Measurements from ENCODE around the gene LAMA2. TPM values are rescaled to one million over a fixed set of nuclear protein-coding genes. Genes with fewer than 3 reads are reported as not detected.

LAMA2 gene
- total RNA-seq, 1 donor, result not detected

DNA sequence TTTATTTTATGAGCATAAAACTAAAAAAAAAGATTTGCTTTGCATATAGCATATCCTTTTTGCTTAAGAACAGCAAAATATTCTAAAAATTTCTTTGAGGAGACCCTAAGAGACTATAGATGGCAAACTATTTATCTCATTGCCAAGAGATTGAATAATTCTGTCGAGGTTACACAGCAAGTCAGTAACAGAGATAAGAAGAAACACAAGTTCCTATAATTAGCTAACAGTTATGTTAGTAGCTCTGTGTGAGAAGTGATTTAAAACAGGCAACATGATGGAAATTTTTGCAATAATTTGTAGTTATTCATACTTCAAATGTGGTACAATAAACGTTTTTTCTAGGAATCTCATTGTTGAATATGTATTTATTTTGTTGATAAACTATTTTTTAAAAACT is 9.1 kb downstream of the LAMA2 start:
- no peak for DNase-seq (ENCODE audit: low read depth in 2 of 3, low spot score in 2 of 3)

GRCh38 chr6:128899341-128900050 is 16.6 kb downstream of the LAMA2 start:
- no peak for DNase-seq (ENCODE audit: low read depth in 2 of 3, low spot score in 2 of 3)

DNA sequence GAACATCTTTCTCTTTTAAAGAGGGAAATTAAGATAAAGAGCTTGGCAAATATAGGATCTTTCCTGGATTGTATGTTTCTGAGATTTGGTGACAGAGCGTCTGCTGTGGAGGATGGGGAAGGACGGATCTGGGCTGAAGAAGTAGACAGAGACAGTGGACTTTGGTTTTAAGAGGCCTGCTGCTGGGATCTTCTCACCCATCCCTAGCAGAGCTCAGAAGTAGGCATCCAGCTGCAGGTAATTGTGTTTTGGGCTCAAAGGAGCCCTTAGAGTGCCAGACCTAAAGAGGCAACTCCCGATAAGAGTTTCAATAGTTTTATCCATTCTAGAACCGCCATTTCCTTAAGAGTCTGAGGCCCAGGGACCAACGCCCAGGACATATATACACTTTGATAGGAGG is 20.8 kb downstream of the LAMA2 start:
- DNase-seq (ENCODE audit: low read depth in 2 of 3, low spot score in 2 of 3), result no peak

DNA sequence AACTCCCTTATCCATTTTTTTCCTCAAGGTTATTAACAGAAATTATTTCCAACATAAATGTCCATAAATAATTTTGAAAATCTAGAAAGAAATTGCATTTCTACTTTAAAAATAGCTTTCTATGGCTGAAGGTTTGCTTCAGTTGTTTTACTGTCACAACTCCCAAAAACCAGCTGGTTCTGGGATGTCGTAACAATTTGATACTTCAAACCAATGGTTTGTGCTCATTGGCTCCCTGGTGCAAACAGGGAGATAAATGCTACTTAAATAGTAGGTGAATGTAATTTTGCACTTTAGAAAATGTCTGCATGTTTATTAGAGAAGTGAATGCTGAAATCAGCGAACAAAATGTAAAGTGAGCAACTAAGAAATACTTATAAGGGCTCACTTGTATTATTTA is 31.1 kb downstream of the LAMA2 start:
- DNase-seq (ENCODE audit: low read depth in 2 of 3, low spot score in 2 of 3), result no peak

DNA sequence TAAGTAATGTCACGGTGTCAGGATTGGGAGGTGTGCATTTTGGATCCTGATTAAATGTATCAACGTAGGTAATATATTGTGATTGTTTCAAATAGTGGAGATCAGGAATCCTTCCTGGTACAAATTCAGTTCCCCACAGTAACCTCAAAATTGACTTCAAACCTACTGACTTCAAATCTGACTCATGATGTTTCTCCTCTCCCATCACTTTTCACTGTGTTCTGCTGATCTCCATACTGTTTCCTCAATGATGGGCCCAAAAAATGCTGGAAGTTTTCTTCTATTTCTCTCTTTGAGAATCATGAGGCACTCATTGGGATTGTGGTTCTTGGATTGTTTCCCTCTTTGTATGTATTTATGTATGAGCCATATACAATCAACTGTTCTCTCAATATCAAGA is 35.9 kb downstream of the LAMA2 start:
- DNase-seq (ENCODE audit: low read depth in 2 of 3, low spot score in 2 of 3), result no peak

DNA sequence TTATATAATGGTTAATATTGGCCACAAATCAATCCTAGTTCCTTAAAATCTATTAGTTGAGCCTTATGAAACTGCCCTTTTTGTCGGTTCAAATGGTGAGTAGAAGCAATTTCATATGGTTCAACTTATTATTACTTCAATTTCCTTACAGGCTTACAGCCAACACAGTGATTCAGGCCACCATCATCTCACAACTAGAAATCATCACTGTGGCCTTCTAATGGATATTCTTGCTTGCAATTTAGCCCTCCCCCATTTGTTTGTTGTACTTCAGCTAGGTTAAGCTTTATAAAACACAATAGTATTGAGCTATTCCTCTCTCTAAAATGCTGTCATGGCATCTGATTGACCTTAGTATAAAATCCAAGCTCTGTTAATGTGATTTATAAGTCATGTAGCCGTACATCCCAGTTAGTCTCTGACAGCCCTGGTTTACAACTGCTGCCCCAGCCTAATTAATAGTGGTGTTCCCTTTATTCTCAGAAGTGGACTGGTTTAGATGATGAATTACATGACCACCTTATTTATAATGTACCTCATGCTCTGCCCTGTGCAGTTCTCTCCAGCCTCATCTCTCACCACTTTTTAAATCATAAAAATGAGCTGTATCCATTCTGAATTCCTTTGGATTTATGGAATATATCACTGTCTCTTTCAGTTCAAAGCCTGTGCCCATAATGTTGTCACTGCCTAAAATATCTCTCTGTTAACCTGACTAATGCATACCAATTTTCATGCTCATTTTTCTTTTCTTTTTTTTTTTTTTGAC is 36.7 kb downstream of the LAMA2 start:
- DNase-seq (ENCODE audit: low read depth in 2 of 3, low spot score in 2 of 3), result no peak

- no peak for DNase-seq (ENCODE audit: low read depth in 2 of 3, low spot score in 2 of 3)
Observed at GRCh38 chr6:128925765-128926164, 42.8 kb downstream of the LAMA2 start.

GRCh38 chr6:128929869-128930268 is 46.9 kb downstream of the LAMA2 start:
- DNase-seq (ENCODE audit: low read depth in 2 of 3, low spot score in 2 of 3), result no peak

GRCh38 chr6:128930321-128930720 is 47.4 kb downstream of the LAMA2 start:
- DNase-seq (ENCODE audit: low read depth in 2 of 3, low spot score in 2 of 3), result no peak

DNA sequence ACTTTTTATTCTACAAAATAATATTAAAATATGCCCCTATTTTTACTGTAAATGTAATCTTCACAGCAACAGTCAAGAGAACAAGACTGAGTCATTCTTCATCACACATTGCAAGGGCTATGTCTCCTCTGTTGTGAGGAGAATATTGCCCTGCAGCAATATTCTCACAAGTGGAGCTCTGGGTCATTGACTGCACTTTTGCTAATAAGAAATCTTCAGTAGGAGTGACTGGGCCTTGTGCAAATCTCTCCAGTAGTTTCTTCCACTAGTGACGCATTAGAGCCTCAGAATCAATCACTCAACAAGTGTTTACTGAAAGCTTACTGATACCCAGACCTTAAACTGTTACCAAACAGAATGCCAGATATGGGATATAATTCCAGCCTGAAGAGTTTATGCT is 49.1 kb downstream of the LAMA2 start:
- DNase-seq (ENCODE audit: low read depth in 2 of 3, low spot score in 2 of 3), result no peak

DNA sequence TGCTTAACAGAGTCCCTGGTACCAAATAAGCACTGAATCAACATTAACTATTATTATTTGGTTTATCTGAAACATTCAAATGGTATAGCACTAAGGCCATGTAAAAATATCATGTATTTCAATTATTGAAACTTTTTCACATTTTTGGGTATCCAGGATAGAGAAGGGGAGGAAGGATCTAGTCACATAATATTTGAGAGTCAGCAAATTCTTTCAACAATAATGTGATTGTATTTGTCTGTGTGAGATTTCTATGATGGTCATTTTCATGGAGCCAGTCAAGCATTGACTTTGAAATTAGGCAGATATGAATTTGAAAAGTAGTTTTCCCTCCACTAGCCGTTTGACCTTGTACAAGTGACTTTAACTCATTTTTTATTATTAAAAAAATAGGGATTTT is 67.9 kb downstream of the LAMA2 start:
- no peak for DNase-seq (ENCODE audit: low read depth in 2 of 3, low spot score in 2 of 3)

- no peak for DNase-seq (ENCODE audit: low read depth in 2 of 3, low spot score in 2 of 3)
Observed at GRCh38 chr6:128952902-128953301, 70.0 kb downstream of the LAMA2 start.

DNA sequence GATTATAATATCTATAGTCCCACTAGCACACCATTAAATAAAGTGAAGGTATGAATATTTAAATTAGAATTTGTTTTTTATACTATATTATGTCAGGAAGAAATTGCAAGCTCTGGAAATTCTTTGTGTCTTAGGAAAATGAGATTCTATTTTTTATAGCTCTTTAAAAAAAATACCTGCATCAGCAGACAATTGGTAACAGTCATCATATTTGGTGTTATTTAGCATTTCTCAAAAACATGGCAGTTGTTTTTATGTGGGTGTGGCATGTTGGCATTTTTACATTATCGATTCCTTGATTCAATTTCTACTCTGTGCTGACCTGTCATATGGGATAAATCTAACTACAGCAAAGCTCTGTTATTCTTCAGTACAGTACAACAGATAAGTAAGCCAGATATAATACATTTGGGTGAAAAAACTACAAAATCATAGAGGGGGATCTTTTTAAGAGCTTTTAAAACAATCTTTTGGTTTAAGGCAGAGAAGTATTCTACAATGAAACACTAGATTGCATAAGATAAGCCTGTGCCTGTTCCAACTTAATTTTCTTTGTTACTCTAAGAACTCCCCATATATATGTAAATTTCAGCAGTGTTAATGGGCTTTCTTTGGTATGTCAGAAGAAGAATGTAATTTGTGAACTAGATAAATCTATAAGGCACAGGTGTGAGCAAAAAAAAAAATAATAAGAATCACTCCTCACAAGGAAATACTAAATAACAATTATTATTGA is 71.5 kb downstream of the LAMA2 start:
- DNase-seq (ENCODE audit: low read depth in 2 of 3, low spot score in 2 of 3), result no peak

GRCh38 chr6:128963561-128963960 is 80.6 kb downstream of the LAMA2 start:
- no peak for DNase-seq (ENCODE audit: low read depth in 2 of 3, low spot score in 2 of 3)

GRCh38 chr6:128964233-128964755 is 81.4 kb downstream of the LAMA2 start:
- DNase-seq (ENCODE audit: low read depth in 2 of 3, low spot score in 2 of 3), result no peak

GRCh38 chr6:128964771-128965170 is 81.8 kb downstream of the LAMA2 start:
- DNase-seq (ENCODE audit: low read depth in 2 of 3, low spot score in 2 of 3), result no peak

- DNase-seq (ENCODE audit: low read depth in 2 of 3, low spot score in 2 of 3), result no peak
Observed at GRCh38 chr6:128966934-128967333, 84.0 kb downstream of the LAMA2 start.

DNA sequence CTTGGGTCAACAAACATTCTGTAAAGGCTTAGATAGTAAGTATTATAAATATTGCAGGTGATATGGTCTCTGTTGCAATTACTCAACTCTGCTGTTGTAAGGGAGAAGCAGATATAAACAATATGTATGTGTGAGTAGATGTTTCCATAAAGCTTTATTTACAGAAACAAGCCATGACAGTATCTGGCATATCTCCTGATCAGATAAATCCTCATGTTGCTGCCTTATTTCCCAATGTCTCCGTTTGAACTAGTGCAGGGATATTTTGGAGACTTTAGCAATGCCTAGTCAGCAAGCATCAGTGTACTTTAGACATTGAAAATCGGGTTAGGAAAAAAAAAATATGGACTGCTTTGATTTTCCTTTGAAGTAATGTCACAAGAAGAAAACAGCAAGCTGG is 96.1 kb downstream of the LAMA2 start:
- no peak for DNase-seq (ENCODE audit: low read depth in 2 of 3, low spot score in 2 of 3)

- DNase-seq (ENCODE audit: low read depth in 2 of 3, low spot score in 2 of 3), result no peak
Observed at GRCh38 chr6:128981716-128982115, 98.8 kb downstream of the LAMA2 start.

DNA sequence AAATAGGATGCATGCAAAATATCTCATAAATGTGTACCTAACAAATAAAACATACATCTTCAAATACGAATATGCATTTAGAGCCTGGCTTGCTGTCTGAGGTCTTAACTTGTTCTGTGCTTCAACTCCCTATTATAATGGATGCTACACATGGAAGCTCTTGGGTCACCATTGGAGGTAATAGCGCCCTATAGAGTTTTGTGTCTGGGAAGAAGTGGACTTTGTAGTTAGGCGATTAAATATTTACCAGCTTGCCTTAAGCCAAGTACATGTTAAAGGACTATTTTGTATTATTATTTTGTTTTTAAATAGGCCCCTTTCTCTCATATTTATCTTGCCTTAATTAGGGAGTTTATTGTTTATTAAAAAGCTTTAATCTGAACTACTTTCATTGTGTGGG is 107.4 kb downstream of the LAMA2 start:
- no peak for DNase-seq (ENCODE audit: low read depth in 2 of 3, low spot score in 2 of 3)

DNA sequence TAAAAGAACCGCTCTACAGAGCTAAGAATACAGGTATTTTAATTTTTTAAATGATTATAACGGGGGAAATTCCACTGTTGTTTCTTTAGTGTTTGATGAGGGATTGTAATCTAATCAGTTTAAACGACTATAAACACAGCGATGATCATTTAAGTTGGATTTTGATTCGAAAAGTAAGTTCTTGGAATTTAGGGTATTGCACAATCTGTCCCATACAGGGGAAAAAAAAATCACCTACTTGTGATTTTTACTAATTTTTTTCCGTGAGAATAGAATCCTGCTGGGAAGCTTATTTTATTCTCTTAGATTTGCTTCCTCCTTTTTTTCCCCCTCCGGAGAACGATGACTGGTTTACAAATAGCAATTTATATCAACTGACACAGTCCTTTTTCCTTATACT is 108.0 kb downstream of the LAMA2 start:
- no peak for DNase-seq (ENCODE audit: low read depth in 2 of 3, low spot score in 2 of 3)

Measured in hematopoietic multipotent progenitor cell (in vitro differentiated cells).